Activated CD8-positive, alpha-beta memory T cell treated with anti-CD3 and anti-CD28 coated beads for 4 hours (primary cell): ENCODE results near the gene SCARB1.
"Not testable (repeated sequence)": the region's sequence is repeated elsewhere in the genome, so short reads cannot be mapped to it uniquely, and the experiment has no call there.

ENCODE experiments used
- DNase-seq, 2 donors: peaks; one replicate each; pipeline ENCODE4 v3.0.0-alpha.2; 2020; ENCODE audit warnings: low read depth in 2 of 2

Gene SCARB1

DNA sequence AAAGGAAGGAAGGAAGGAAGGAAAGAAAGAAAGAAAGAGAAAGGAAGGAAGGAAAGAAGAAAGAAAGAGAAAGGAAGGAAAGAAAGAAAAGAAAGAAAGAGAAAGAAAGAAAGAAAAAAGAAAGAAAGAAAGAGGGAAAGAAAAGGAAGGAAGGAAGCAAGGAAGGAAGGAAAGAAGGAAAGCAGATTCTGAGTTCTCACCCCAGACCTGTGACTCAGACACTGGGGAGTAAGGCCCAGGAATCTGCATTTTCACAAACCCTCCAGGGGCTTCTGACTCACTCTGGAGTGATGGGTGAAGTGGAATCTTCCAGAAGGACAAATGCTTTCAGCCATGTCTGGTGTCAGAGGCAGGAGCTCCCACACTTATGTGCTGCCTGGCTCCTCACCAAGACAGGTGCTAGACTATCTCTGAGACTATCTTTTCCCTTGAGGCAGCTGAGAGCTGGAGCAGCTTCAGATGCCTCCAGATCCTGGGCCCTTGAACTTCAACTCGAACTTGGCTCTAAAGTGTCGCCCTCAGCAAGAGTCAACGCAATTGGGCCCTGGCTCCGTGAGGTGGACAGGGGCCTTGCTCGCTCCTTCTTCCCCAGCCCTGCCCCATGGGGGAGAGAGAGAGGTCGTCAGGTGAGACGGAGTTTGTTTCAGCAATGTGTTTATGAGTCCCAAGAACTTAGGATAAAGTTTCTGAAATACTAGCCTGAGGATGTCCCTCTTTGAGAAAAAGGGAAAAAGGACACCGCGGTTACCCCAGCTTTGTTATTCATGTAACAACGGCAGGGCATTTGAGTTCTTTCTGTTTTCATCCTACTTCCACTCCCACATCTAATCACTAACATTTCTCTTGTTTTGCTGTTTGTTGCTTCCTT, 19.8 kb upstream of the SCARB1 start:
- no peak for DNase-seq

DNA sequence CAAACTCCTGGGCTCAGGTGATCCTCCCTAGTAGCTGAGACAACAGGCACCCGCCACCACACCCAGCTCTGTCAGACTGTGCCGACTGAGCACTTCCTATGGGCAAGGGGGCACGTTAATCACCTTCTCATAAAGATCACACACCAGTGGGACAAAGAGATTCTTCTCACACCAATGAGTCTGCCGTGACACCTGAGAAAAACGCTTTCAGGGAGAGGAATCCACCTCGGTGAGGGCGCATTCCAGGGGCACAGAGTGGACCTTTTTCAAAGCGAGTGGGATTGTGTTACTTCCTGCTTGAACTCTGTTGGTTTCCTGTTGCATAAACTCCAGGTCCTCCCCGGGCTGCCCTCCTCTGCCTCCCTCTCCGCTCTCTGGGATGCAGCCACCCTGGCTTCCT, 17.5 kb upstream of the SCARB1 start:
- no peak for DNase-seq

DNA sequence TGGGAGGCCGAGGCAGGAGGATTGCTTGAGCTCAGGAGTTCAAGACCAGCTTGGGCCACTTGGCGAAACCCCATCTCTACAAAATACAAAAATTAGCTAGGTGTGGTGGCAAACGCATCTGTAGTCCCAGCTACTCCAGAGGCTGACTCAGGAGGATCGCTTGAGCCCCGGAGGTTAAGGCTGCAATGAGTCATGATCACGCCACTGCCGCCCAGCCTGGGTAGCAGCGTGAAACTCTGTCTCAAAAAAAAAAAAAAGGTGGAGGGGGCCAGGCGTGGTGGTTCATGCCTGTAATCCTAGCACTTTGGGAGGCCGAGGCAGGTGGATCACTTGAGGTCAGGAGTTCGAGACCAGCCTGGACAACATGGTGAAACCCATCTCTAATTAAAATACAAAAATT, 16.7 kb upstream of the SCARB1 start:
- DNase-seq, result not testable (repeated sequence)

DNA sequence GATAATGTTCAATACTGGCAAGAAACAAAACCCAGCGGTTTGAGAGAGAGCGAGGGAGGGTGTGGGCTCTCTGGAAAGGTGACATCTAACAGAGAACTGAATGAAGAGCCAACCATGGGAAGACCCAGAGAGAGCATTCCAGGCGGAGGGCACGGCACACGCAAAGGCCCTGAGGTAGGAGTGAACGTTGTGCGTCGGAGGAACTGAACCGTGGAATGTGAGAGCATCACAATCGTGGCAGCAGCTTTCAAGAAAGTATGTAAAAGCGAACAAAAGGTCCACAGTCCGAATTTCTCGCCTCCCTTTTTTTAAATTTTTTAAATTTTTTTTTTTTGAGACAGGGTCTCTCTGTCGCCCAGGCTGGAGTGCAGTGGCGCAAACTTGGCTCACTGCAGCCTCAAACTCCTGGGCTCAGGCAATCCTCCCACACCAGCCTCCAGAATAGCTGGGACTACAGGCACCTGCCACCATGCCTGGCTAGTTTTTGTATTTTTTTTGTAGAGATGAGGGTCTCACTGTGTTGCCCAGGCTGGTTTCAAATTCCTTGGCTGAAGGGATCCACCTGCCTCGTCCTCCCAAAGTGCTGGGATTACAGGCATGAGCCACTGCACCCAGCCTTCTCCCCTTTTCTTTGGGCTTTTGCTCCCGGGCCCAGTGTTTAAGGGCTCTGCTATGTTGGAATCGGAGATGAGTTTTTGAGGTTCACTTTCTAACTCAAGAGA, 15.3 kb upstream of the SCARB1 start:
- no peak for DNase-seq

DNA sequence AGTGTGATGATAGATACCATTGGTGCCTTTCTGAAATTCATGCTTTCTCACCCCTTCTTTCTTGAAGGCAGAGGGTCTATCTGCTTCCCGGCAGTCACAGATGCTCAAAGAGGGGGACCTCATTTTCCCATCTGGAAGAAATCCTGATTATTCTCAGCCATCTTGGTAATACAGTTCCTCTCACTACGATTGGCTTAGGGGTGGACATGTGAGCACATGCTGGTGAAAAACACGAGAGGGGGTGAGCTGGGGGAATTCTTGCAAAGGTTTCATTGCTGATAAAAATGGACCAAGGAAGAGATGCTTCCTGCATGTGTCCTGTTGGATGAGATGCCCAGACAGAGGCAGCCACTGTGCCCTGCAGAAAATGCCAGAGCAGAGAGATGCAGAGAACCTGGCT, 13.8 kb upstream of the SCARB1 start:
- no peak for DNase-seq

DNA sequence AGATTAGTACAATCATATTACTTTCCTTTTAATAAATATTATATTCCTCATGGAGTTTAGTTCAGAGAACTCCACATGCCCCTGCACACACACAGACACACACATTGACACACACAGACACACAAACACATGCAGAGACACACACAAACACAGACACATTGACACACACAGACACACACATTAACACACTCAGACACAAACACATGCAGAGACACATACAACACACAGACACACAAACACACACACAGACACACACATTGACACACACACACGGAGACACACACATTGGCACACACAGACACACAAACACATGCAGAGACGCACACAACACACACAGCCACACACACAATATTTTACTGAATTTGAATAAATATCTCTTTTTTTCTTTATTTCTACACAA, 12.5 kb upstream of the SCARB1 start:
- DNase-seq, result no peak

DNA sequence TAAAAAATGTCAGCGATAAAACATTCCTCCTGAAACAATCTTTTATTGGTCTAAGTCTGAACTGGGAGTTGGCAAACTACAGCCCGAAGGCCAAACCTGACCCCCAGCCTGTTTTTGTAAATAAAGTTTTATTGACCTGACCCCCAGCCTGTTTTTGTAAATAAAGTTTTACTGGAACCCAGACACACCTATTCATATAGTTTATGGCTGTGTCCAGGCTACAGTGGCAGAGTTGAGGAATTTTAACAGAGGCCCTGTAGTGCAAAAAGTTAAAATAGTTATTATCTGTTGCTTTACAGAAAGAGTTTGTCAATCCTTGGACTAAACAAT, 12.1 kb upstream of the SCARB1 start:
- DNase-seq, result no peak

DNA sequence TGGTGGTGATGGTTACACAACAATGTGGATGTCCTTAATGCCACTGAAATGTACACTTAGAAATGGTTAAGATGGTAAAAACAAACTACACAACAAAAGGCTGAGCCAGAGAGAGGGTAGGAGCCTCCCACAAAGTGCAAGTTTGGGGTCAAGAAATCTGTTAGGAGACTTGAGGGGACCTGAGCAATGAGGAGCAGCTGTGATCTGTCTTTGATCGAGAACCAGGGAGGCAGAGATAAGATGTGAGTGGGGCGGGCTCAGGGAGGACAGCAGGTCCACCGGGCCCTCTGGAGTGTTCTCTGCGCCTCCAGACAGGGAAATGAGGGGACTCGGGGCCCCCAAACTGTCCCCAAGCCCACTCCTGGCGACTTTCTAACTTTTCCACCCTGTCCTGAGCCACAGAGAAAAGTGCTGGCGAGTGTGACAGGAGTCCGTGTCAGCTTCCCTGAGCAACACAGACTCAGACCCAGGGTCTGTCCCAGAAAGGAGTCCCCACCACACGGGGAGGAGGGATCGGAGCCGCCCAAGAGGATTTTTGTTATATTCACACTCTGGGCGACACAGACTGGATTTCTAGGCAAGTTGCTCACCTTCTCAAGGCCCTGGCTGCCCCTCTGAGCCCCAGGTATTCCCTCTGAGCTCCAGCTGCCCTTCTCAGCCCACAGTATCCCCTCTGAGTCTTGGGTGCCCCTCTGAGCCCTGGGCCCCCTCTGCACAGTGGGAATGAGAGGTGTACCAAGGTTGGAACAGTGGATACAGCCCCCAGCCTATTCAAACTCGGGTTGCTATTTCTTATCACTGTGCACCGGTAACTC, 11.5 kb upstream of the SCARB1 start:
- DNase-seq, result no peak

DNA sequence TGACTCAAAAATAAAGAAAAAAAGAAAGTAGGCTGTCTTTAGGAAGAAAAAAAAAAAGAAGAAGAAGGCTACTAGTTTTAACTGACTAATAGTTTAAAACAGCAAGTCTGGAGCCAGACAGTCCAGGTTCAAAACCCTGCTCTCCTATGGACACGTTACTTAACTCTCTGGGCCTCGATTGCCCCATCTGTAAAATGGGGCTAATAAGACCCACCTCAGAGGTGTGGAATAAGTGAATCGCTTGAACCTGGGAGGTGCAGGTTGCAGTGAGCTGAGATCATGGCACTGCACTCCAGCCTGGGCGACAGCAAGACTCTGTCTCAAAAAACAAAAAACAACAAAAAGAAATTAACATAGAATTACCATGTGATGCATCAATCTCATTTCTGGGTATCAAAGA, 10.5 kb upstream of the SCARB1 start:
- no peak for DNase-seq

DNA sequence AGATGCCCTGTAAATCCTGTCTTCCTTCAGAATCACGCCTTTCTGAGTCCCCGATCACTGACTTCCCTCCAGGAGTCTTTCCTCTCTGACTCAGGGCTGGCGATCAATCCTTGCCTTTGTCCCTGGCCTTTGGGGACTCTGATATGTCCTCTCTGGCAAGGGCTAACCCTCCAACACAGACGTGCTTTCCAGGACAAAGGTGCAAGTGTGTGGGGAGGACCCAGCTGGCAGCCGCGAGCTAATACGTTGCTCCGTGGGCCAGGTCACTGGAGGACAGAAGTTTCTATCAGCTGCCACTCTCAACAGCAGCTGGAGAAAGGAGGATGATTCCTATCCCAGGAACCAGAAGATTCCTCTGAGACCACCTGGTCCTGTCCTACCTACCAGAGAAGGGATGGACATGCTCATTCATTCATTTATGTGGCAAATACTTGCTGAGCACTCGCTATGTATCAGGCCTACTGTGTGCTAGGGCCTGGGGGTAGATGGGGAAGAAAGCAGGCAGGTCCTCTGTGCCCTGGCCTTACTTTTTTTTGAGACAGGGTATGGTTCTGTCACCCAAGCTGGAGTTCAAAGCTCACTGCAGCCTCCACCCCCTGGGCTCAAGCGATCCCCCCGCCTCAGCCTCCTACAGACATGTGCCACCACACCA, 8.5 kb upstream of the SCARB1 start:
- no peak for DNase-seq

DNA sequence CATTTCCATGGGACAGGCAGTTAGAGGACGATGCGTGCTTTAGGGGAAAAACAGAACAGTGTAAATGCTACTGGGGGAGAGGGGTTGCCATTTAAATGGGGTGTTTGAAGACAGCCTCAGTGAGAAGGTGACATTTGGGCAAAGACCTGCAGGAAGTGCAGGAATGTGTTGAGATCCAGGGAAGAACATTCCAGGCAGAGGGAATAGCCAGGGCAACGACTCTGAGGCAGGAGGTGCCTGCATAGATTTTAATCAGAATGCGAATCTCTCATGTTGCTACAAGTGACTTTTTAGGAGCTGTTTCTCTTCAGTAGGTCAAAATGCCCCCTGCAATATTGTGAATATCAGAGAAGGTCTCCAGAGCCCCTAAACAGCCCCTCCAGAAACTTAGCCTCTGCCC, 7.6 kb upstream of the SCARB1 start:
- no peak for DNase-seq

DNA sequence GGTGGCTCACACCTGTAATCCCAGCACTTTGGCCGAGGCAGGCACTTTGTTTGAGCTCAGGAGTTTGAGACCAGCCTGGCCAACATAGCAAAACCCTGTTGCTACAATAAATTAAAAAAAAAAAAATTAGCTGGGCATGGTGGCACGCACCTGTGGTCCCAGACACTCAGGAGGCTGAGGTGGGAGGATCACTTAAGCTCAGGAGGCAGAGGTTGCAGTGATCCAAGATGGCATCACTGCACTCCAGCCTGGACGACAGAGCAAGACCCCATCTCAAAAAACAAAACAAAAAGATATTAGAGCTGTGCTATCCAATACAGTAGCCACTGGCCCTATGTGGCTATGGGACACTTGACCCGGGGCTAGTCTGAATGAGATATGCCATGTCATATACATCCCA, 6.9 kb upstream of the SCARB1 start:
- DNase-seq, result no peak

DNA sequence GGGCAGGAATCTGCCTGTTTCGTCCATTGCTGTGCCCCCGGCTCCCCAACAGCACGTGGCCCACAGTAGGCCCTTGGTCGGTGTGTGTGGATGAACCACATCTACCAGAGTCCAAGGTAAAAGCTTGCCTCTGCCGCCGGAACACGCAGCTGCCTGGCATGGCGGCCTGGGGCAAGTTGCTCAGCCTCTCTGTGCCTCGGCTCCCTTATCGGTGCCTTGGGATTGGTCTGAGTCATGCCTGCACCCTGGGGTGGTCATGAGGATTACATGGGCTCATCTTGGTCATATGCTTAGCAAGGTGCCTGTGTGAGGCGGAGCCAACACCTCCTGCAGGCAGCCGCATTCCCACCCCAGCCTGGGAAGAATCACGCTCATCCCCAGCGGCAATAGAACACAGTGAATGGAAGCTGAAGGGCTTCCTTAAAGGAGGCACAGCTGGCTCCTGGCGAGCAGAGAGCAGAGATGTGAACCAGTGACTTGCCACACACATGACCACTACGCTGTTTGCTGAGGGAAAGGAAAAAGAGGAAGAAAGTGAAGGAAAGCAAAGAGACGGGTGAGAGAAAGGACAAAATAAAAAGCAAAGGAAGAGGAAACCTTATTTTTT, 5.5 kb upstream of the SCARB1 start:
- DNase-seq, result no peak

DNA sequence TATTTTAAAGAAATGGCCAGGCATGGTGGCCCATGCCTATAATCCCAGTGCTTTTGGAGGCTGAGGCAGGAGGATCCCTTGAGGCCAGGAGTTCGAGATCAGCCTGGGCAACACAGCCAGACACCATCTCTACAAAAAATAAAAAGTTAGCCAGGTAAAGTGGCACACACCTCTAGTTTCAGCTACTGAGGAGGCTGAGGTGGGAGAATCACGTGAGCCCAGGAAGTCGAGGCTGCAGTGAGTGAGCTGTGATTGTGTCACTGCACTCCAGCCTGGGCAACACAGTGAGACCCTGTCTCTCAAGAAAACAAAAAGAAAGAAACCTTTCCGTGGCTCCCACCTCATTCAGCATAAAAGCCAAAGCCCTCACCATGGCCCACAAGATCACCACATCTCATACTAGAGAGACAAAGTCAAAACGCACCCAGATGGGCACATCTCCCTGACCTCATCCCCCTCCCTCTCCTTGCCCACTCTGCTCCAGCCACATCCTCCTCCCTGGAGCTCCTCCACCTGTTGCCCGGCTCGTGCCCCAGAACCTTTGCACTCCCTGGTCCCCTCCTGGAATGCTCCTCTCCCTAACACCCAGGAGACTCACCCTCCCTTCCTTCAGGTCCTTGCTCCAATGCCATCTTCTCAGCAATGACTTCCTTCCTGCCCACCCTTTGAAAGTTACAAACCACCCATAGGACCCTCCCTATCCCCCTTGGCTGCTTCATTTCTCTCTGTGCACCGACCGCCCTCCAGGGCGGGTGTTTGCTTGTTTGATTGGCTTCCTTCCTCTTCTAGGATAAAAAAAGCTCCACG, 4.8 kb upstream of the SCARB1 start:
- DNase-seq, result no peak

DNA sequence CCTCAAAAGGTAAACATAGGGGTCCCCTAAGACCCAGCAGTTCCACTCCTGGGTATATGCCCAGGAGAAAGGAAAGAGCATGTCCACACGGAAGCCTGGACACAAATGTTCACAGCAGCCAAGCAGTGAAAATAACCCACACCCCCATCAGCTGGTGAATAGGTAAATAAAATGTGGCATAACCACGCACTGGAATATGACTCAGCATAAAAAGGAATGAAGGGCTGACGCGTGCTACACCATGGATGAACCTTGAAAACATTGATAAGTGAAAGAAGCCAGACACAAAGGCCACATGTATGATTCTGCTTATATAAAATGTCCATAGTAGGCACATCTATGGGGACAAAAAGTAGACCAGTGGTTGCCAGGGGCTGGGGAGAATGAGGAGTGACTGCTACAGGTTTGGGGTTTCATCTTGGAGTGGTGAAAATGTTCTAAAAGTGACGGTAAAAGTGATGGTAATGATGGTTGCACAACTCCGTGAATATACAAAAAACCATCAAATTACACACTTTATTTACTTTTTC, 3.8 kb upstream of the SCARB1 start:
- DNase-seq, result no peak

DNA sequence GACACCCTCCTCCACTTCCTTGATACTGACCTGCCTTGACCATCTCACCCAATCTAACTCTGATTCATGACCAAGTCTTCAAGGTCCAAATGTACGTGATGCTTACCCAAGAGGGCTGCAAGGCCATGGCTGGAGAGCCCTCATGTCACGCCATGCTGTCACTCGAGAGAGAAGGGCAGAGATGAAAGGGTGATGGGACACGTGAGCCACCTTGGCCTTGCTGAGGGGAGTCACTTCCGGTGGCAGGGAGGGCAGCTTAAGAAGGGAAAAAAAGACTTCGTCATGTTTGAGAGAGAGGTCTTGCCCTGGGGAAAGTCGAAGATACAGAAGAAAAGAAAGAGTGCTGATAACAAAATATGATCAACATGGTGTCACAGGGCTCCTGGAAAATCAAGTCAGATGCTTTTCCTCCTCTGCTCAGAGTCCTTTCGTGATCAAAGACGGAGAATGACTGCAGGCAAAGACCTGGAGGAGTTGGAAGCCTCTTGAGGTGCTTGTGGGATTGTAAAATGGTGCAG, 3.3 kb upstream of the SCARB1 start:
- no peak for DNase-seq

DNA sequence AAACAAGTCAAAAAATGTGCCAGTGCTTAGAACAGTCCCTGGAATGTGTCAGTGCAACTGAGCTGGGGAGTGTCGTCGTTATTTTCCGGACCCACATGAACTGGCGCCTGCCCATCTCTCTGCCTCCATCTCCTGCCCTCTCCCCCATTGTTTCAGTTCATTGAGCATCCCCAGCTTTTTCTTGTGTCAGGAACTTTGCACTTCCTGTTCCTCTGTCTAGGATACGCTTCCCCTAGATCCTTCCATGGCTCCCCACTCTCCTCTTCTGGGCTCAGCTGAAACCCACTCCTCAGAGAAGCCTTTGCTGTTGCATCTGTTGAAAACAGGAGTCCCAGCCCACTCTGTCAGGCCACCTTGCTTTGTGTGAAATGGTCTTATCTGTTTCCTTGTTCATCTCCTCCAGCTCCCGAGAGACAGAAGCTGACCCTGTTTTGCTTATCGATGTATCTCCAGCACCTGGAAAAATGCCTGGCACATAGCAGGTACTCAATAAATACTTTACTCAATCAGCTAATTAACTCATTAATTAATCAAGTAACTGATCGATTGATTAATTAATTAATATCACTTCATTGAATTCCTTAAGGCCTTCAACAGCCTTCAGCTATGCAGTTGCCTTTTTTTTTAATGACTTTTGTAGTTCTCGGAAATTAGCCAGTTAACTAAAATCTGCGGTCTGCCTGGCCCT, 2.7 kb upstream of the SCARB1 start:
- no peak for DNase-seq

DNA sequence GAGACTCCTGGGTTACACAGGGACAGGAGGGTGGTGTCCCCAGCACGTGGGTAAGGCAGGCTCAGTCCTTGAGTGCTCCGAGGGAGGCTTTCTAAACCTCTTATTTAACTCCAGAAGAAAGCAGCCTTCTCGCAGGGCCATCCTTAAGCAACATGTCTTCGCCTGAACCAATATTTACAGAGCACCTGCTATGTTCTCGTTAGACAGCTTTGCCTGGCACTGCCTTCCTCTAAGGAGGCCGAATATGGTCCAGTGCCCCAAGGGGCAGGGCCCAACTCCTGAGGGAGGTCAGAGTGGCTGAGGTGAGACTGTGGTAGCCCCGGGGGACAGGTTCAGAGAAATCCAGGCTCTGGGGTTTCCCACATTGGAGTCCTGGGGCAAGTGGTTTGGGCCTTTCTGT, 2.1 kb upstream of the SCARB1 start:
- DNase-seq, result no peak

DNA sequence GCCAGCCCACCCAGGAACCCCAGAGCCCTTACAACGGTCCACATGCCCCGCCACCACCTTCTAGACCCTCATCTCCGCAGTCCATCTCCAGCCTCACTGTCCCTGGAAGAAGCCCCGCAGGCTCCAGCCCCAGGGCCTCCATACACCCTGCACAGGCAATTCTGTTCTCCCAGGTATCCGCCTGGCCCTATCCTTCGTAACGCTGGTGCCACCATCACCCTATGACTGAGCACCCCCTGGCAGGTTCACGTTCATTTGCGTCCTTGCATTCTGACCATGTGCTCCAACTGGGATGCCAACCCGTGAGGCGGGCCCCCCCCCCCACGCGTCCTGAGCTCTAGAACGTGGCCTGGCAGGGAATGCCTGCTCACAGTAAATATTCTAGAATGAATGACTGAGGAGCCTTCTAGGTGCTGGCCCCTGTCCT, 675 bp upstream of the SCARB1 start:
- no peak for DNase-seq
